Endothelial cell of umbilical vein (primary cell): ENCODE measurements around the gene GIPC1. TPM values are rescaled to one million over a fixed set of nuclear protein-coding genes. Genes with fewer than 3 reads are reported as not detected.

Source experiments
- BruUV-seq: library from RNA; stranded (reverse); fragments of 400-500 nt; replicated peaks from 2 replicates; lab custom pipeline; 2021; lab: Mats Ljungman, UMichigan
- CTCF ChIA-PET: fragments of 300-600, 350-600 bp; sonication (Branson Sonifier 250); formaldehyde crosslinking; loops from one replicate; lab custom pipeline; 2021; ENCODE audit warnings: antibody characterized with exemption, inconsistent platforms; lab: Charles Lee
- POLR2A ChIA-PET: fragments of 300-600, 350-600 bp; sonication (Branson Sonifier 250); formaldehyde crosslinking; loops from one replicate; lab custom pipeline; 2021; ENCODE audit warnings: antibody characterized with exemption, inconsistent platforms; lab: Charles Lee
- DNase-seq: peaks from one replicate; pipeline ENCODE4 v3.0.0-alpha.2; 2011; ENCODE audit warnings: low read depth, low spot score
- FAIRE-seq: peaks from 2 replicates; lab custom pipeline; 2011; peaks lifted over from hg19 to GRCh38; lab: Jason Lieb, UNC
- H2AFZ ChIP-seq: 2 replicates; pipeline ENCODE4 v1.6.0; 2012; ENCODE audit warnings: low read depth, low read length, control low read depth, inconsistent platforms
- H3K27ac ChIP-seq: 2 replicates; pipeline ENCODE4 v1.5.1; 2011; ENCODE audit warnings: low read depth, mild to moderate bottlenecking, control low read depth, low read length, moderate library complexity; ENCODE audit not compliant: insufficient read depth
- H3K27me3 ChIP-seq, 2 experiments: 2 replicates each; pipeline versions ENCODE4 v1.6.0 to v1.6.1; 2011; ENCODE audit warnings: low read length in 2 of 2, mixed read lengths in 1 of 2; ENCODE audit not compliant: control insufficient read depth in 2 of 2, insufficient read depth in 2 of 2
- H3K36me3 ChIP-seq, 2 experiments: 2 replicates in 1 of 2; 3 replicates in 1 of 2; pipeline ENCODE4 v1.5.1; 2011; ENCODE audit warnings: low read length in 2 of 2, mild to moderate bottlenecking in 1 of 2, moderate library complexity in 1 of 2; ENCODE audit not compliant: control insufficient read depth in 2 of 2, insufficient read depth in 2 of 2; ENCODE audit errors: extremely low read depth in 1 of 2
- H3K4me1 ChIP-seq: 3 replicates; pipeline ENCODE4 v1.5.1; 2011; ENCODE audit warnings: mild to moderate bottlenecking, low read length; ENCODE audit not compliant: control insufficient read depth, insufficient read depth; ENCODE audit errors: extremely low read depth
- H3K4me2 ChIP-seq: 2 replicates; pipeline ENCODE4 v1.6.1; 2011; ENCODE audit warnings: low read length, control low read depth, mixed read lengths; ENCODE audit not compliant: insufficient read depth
- H3K4me3 ChIP-seq, 3 experiments: fragments of 200-600 bp in 1 of 3; sonication (generic), shearing (Covaris generic) in 1 of 3; replicated peaks in 1 of 3; 2 replicates each; pipeline ENCODE4 v1.5.1; 2011 to 2016; ENCODE audit warnings: control low read depth in 3 of 3, low read length in 3 of 3, mild to moderate bottlenecking in 2 of 3, inconsistent platforms in 1 of 3, low read depth in 1 of 3, moderate library complexity in 1 of 3; ENCODE audit not compliant: insufficient read depth in 1 of 3
- H3K79me2 ChIP-seq: 2 replicates; pipeline ENCODE4 v1.6.0; 2012; ENCODE audit warnings: low read length, inconsistent platforms; ENCODE audit not compliant: control insufficient read depth, insufficient read depth
- H3K9ac ChIP-seq: replicated peaks from 2 replicates; pipeline ENCODE3; 2011; ENCODE audit warnings: low read length, control low read depth; ENCODE audit not compliant: insufficient read depth; ENCODE audit errors: extremely low read depth
- H3K9me1 ChIP-seq: replicated peaks from 3 replicates; pipeline ENCODE4 v1.6.0; 2011; ENCODE audit warnings: mild to moderate bottlenecking, low read length; ENCODE audit not compliant: control insufficient read depth, insufficient read depth; ENCODE audit errors: extremely low read depth
- H3K9me3 ChIP-seq: replicated peaks from 2 replicates; pipeline ENCODE4 v1.5.1; 2012; ENCODE audit warnings: low read length, inconsistent platforms; ENCODE audit not compliant: control insufficient read depth, insufficient read depth
- H4K20me1 ChIP-seq: replicated peaks from 2 replicates; pipeline ENCODE3; 2011; ENCODE audit warnings: mild to moderate bottlenecking, low read length; ENCODE audit not compliant: control insufficient read depth, insufficient read depth; ENCODE audit errors: extremely low read depth
- EZH2 ChIP-seq: IDR thresholded peaks from 2 replicates; pipeline ENCODE4 v1.6.1; 2012; ENCODE audit warnings: borderline replicate concordance, low read depth, mild to moderate bottlenecking, moderate library complexity, low read length, inconsistent platforms; ENCODE audit not compliant: severe bottlenecking
- FOS ChIP-seq: IDR thresholded peaks from 2 replicates; pipeline ENCODE4 v1.6.1; 2011; ENCODE audit warnings: mild to moderate bottlenecking, low read length, moderate library complexity, borderline replicate concordance; ENCODE audit not compliant: insufficient read depth
- GATA2 ChIP-seq: IDR thresholded peaks from 2 replicates; pipeline ENCODE4 v1.7.0; 2011; ENCODE audit warnings: low read depth, mild to moderate bottlenecking, moderate library complexity, mixed read lengths, low read length; ENCODE audit not compliant: insufficient read length, insufficient read depth
- JUN ChIP-seq: IDR thresholded peaks from 2 replicates; pipeline ENCODE4 v1.6.1; 2011; ENCODE audit warnings: borderline replicate concordance, low read depth; ENCODE audit not compliant: insufficient read length, insufficient read depth
- MYC ChIP-seq: IDR thresholded peaks from one replicate; pipeline ENCODE4 v1.6.1; 2011; ENCODE audit warnings: mild to moderate bottlenecking, low read depth, low read length
- POLR2A ChIP-seq: IDR thresholded peaks from 2 replicates; pipeline ENCODE4 v1.6.1; 2012; ENCODE audit warnings: low read depth, mild to moderate bottlenecking, control low read depth, low read length
- POLR2AphosphoS5 ChIP-seq: IDR thresholded peaks from 2 replicates; pipeline ENCODE4 v1.6.1; 2012; ENCODE audit warnings: low read depth, mild to moderate bottlenecking, control low read depth, low read length, moderate library complexity; ENCODE audit not compliant: insufficient read depth
- dilution Hi-C: fragments of 300-500 bp; cut with MboI; formaldehyde crosslinking; loops from one replicate; pipeline ENCODE4 v1.15.0; 2019; ENCODE audit warnings: low sequenced_read_pairs; ENCODE audit not compliant: extremely low pct_ligation_motif_present
- intact Hi-C: fragments of 100-400 bp; cut with micrococcal nuclease; formaldehyde crosslinking; loops from one replicate; pipeline ENCODE4 v1.10.0; 2022
- polyA plus RNA-seq, 4 experiments: library from polyadenylated mRNA; depleted of rRNA in 3 of 4; stranded (reverse) in 3 of 4; unstranded in 1 of 4; fragments of >200 nt; gene quantifications; 2 replicates each; pipeline versions ENCODE4 v1.2.1 to v1.2.3, GENCODE V29; 2011 to 2012; ENCODE audit warnings: missing spikeins in 1 of 4
- total RNA-seq: library from RNA; stranded (reverse); gene quantifications from 2 replicates; pipeline ENCODE4 v1.2.3, GENCODE V29; 2021
- TF ChIP-seq, protein P1 (sequence below): IDR thresholded peaks from 2 replicates; pipeline ENCODE4 v1.6.1; 2011; ENCODE audit not compliant: insufficient read depth, insufficient read length
- TF ChIP-seq, protein P2 (sequence below), 2 donors: IDR thresholded peaks; 1 replicate in 1 of 2; 2 replicates in 1 of 2; pipeline ENCODE4 v1.5.1; 2011; ENCODE audit warnings: low read length in 2 of 2, mild to moderate bottlenecking in 2 of 2, moderate library complexity in 2 of 2, control low read depth in 1 of 2, inconsistent platforms in 1 of 2, low read depth in 1 of 2; ENCODE audit not compliant: insufficient read depth in 1 of 2; ENCODE audit errors: extremely low read depth in 1 of 2

The GIPC1 gene
- total and polyA plus RNA-seq, 2 donors (not counting 3 experiments of a cell fraction or from before 2014, with no cell fraction given), result 108 to 141 TPM

GRCh38 chr19:14476673-14477401 lies 19.1 kb downstream of the GIPC1 start:
- dilution Hi-C loops, result no loop called here
- no peak overlapping the region for H3K4me2 ChIP-seq
- FAIRE-seq, result no peak

DNA sequence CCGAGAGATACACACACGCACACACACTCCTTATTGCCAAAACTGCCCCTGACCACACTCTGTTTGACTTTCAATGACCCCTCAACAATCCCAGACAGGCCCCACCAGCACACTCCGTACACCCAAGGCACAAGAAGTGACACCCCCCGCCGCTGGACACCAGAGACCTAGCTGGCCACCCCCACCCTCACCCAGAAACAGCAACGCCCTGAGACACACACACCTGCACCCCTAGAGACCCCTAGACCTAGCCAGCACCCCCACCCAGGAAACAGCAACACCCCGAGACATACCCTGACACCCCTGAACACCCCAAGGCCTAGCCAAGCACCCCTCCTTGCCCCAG lies 19.6 kb downstream of the GIPC1 start:
- H3K9me1 ChIP-seq, result no peaks in the 10 kb centered on the region
- TF ChIP-seq, protein P1, sequence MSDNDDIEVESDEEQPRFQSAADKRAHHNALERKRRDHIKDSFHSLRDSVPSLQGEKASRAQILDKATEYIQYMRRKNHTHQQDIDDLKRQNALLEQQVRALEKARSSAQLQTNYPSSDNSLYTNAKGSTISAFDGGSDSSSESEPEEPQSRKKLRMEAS, result no peak
- TF ChIP-seq MYC (no peak), FOS (no peak), POLR2A (no peak), POLR2AphosphoS5 (no peak), GATA2 (no peak), EZH2 (no peak), JUN (no peak)
- TF ChIP-seq, protein P2, sequence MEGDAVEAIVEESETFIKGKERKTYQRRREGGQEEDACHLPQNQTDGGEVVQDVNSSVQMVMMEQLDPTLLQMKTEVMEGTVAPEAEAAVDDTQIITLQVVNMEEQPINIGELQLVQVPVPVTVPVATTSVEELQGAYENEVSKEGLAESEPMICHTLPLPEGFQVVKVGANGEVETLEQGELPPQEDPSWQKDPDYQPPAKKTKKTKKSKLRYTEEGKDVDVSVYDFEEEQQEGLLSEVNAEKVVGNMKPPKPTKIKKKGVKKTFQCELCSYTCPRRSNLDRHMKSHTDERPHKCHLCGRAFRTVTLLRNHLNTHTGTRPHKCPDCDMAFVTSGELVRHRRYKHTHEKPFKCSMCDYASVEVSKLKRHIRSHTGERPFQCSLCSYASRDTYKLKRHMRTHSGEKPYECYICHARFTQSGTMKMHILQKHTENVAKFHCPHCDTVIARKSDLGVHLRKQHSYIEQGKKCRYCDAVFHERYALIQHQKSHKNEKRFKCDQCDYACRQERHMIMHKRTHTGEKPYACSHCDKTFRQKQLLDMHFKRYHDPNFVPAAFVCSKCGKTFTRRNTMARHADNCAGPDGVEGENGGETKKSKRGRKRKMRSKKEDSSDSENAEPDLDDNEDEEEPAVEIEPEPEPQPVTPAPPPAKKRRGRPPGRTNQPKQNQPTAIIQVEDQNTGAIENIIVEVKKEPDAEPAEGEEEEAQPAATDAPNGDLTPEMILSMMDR (IDR thresholded peaks at IDR 0.05; ENCODE audit: extremely low read depth in 1 of 2, insufficient read depth in 1 of 2, low read depth in 1 of 2, low read length in 2 of 2), result no peak
- no peaks in the 10 kb centered on the region for H4K20me1 ChIP-seq
- H3K9ac ChIP-seq, result no peak overlapping the region
- H3K36me3 ChIP-seq, result peaks cover 3 to 12% of the 10 kb centered on the region in 2 experiments
- no peak overlapping the region for H3K27ac ChIP-seq
- no peaks in the 10 kb centered on the region for H3K79me2 ChIP-seq
- ChIA-PET POLR2A (no interaction called here), CTCF (no interaction called here)
- H3K4me1 ChIP-seq, result peaks cover 24% of the 10 kb centered on the region
- H3K9me3 ChIP-seq, result no peaks in the 10 kb centered on the region
- H3K27me3 ChIP-seq, result no peaks in the 10 kb centered on the region
- dilution Hi-C loops, result no loop called here
- no peak overlapping the region for H3K4me2 ChIP-seq
- no TSS peak for BruUV-seq
- intact Hi-C loops, result loop anchor here (5.0 kb wide), 1 partner anchor 339 kb away; the partner anchor contains the start of gene ASF1B
- no peak overlapping the region for H3K4me3 ChIP-seq
- DNase-seq, result no peak
- no peak for FAIRE-seq
- no peak overlapping the region for H2AFZ ChIP-seq

More at GRCh38 chr19:14476673-14477401, 19.1 kb downstream of the GIPC1 start:
- no peaks in the 10 kb centered on the region for H3K9me1 ChIP-seq
- peaks cover 24% of the 10 kb centered on the region for H3K4me1 ChIP-seq
- no peaks in the 10 kb centered on the region for H3K9me3 ChIP-seq
- peak; percentile 35 for TF ChIP-seq POLR2A
- TF ChIP-seq, protein P1, result no peak
- POLR2A ChIA-PET, result no interaction called here
- H3K4me3 ChIP-seq, result no peak overlapping the region
- no peaks in the 10 kb centered on the region for H3K27me3 ChIP-seq
- no peak overlapping the region for H3K27ac ChIP-seq
- DNase-seq, result no peak
- peaks cover 3 to 15% of the 10 kb centered on the region in 2 experiments for H3K36me3 ChIP-seq
- H3K79me2 ChIP-seq, result no peaks in the 10 kb centered on the region
- BruUV-seq, result no TSS peak
- no peak overlapping the region for H2AFZ ChIP-seq
- H4K20me1 ChIP-seq, result no peaks in the 10 kb centered on the region
- CTCF ChIA-PET, result interaction anchor here (1.4 kb wide), 1 partner anchor 11 kb away, joined by 5 read pairs; no protein-coding TSS in a partner anchor
- intact Hi-C loops, result loop anchor here (5.0 kb wide), 1 partner anchor 340 kb away; the partner anchor contains the start of gene ASF1B
- H3K9ac ChIP-seq, result no peak overlapping the region
